H7 (cell line): ENCODE measurements around the gene DELE1. TPM values are rescaled to one million over a fixed set of nuclear protein-coding genes. Genes with fewer than 3 reads are reported as not detected.
"Not testable (repeated sequence)": the region's sequence is repeated elsewhere in the genome, so short reads cannot be mapped to it uniquely, and the experiment has no call there.

Experiments
- DNase-seq: peaks from one replicate; pipeline ENCODE4 v3.0.0; 2012
- H3K27me3 ChIP-seq: 2 replicates; pipeline ENCODE4 v1.6.0; 2011; ENCODE audit warnings: mild to moderate bottlenecking, low read length; ENCODE audit not compliant: control insufficient read depth, insufficient read depth
- H3K36me3 ChIP-seq: replicated peaks from 2 replicates; pipeline ENCODE4 v1.5.1; 2011; ENCODE audit warnings: low read length; ENCODE audit not compliant: control insufficient read depth, insufficient read depth
- H3K4me3 ChIP-seq: 2 replicates; pipeline ENCODE4 v1.5.1; 2011; ENCODE audit warnings: low read depth, mild to moderate bottlenecking, control low read depth, low read length, moderate library complexity; ENCODE audit not compliant: insufficient read depth
- total RNA-seq: library from RNA; depleted of rRNA; stranded (reverse); fragments of >200 nt; shearing (Covaris generic); gene quantifications from 2 replicates; pipeline ENCODE4 v1.2.3, GENCODE V29; 2014

The DELE1 gene
- total RNA-seq, 1 experiment from 2014 or later: 61.7 TPM

DNA sequence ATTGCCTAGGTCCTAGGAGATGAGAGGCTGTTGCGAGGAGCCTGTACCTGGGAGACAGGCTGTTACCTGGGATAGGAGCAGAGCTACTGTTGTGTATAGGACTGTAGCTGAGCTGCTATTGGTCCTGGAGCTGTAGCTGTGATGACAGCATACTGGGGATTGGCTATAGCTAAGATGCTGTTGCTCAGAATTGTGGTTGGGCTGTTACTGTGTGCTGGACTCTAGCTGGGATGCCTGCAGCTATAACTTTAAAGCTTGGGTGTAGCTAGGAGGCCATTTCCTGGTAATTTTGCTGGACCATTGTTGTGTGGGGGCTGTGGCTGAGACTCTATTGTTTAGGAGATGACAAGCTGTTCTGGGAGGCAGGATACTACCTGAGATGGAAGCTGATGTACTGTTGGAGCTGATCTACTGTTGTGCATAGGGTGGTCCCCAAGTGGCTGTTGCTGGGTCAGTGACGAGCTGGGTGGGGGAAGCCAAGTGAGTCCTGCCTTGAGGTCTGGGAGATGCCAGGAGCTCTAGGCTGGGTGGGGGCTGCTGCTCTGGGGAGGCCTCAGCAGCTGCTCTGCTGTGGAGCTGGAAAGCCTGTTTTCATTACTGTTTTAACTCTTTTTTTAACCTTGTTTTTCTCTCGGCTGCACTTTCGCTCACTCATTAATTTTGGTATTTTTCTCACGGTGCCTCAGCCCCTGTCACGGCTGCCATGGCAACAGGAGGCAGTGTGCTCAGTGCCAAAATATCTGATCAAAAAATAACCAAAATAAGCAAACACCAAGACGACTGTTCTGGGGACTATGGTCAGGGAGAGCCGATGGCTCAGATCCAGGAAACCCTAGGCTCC, 42.5 kb upstream of the DELE1 start:
- no peak for DNase-seq
- Histone ChIP-seq H3K27me3 (peaks cover 14% of the 10 kb centered on the region), H3K4me3 (peak overlapping the region; percentile 55; the same call in 1 of the 2 replicates), H3K36me3 (no peaks in the 10 kb centered on the region)

DNA sequence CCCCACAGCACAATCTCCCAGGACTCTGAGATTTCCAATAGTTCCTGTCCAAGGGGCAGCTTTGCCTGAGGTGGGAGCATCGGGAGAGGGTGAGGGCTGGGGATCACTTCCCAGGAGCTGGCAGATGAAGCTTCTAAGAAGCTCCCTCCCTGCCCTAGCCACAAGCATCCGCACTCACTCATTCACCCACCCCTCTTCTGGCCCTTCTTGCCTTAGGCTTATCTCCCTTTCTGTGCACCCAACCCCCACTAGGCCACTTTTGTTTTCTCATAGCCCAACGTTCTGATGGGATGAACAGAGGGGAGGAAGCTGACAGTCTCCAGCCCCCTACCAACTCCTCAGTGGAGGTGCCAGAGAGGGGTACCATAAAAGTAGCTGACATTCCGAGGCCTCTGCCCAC, 41.8 kb upstream of the DELE1 start:
- H3K36me3 ChIP-seq: no peaks in the 10 kb centered on the region
- H3K27me3 ChIP-seq: peaks cover 14% of the 10 kb centered on the region
- H3K4me3 ChIP-seq: peak overlapping the region; percentile 55; the same call in 1 of the 2 replicates
- peak; percentile 73 for DNase-seq

DNA sequence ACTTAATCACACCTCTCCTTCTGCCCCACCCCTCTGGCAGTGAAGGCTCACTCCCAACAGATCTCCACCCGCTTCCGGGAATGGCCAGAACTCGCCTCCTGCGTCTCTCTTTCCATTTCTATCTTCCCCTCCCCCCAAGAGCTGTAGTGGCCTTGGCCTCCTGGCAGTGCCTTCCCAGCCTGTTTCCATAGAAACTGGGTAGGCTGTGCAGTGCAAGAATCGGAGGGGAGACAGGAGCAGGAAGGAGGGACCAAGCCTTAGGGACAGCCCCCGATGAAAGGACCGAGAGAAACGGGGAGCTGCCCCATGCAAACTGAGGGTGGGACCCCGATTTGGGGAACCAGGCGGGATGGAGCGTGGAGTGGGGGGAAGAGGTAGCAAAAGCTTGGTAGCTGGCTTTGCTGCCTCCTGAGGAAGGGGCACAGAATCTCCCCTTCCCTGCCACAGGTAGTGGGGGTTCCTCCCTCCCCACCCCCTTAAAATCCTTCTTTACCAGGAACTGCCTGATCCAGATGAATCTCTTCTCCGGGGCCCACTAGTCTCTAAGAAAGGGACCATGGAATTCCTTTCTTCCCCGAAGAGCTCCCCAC, 41.0 kb upstream of the DELE1 start:
- peak overlapping the region; percentile 55 for H3K4me3 ChIP-seq
- H3K27me3 ChIP-seq: peaks cover 10% of the 10 kb centered on the region
- no peaks in the 10 kb centered on the region for H3K36me3 ChIP-seq
- DNase-seq: peak; percentile 77

- DNase-seq: peak; percentile 89
- H3K27me3 ChIP-seq: peaks cover 10% of the 10 kb centered on the region
- H3K4me3 ChIP-seq: peak overlapping the region; percentile 55
- H3K36me3 ChIP-seq: no peaks in the 10 kb centered on the region
Observed at GRCh38 chr5:141883184-141883891, 40.3 kb upstream of the DELE1 start.

DNA sequence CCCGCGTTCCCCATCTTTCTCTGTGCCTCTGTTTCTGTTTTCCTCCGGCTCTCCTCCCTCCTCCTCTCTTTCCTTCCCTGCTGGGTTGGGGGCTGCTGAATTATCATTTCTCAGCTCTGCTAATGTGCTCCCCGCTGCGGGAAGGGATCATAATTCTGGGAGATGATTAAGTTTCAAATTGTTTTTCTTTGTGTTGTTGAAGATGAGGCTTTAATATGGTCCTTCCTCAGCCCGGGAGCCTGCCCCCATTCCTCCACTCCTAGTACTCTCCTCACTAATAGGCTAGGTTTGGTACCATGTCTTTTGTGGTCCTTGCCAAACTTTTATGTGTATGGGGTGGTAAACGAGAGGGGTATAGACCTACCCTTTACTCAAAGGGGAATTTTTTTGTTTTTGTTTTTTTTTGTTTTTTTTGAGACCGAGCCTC, 39.8 kb upstream of the DELE1 start:
- peak overlapping the region; percentile 55 for H3K4me3 ChIP-seq
- H3K36me3 ChIP-seq: no peaks in the 10 kb centered on the region
- no peak for DNase-seq
- H3K27me3 ChIP-seq: peaks cover 10% of the 10 kb centered on the region

GRCh38 chr5:141889282-141889871, 34.3 kb upstream of the DELE1 start:
- Histone ChIP-seq H3K4me3 (no peak overlapping the region), H3K36me3 (no peaks in the 10 kb centered on the region), H3K27me3 (no peaks in the 10 kb centered on the region)
- no peak for DNase-seq

- not testable (repeated sequence) for DNase-seq, H3K4me3 ChIP-seq, H3K27me3 ChIP-seq, H3K36me3 ChIP-seq
Observed at GRCh38 chr5:141890429-141890828, 33.2 kb upstream of the DELE1 start.

- no peaks in the 10 kb centered on the region for H3K36me3 ChIP-seq
- DNase-seq: no peak
Observed at GRCh38 chr5:141897425-141897824, 26.2 kb upstream of the DELE1 start.

GRCh38 chr5:141898448-141899049, 25.1 kb upstream of the DELE1 start:
- Histone ChIP-seq H3K27me3 (no peaks in the 10 kb centered on the region), H3K36me3 (no peaks in the 10 kb centered on the region), H3K4me3 (no peak overlapping the region)
- DNase-seq: no peak

More at GRCh38 chr5:141897425-141897824, 26.2 kb upstream of the DELE1 start:
- Histone ChIP-seq H3K4me3 (no peak overlapping the region), H3K27me3 (no peaks in the 10 kb centered on the region)

DNA sequence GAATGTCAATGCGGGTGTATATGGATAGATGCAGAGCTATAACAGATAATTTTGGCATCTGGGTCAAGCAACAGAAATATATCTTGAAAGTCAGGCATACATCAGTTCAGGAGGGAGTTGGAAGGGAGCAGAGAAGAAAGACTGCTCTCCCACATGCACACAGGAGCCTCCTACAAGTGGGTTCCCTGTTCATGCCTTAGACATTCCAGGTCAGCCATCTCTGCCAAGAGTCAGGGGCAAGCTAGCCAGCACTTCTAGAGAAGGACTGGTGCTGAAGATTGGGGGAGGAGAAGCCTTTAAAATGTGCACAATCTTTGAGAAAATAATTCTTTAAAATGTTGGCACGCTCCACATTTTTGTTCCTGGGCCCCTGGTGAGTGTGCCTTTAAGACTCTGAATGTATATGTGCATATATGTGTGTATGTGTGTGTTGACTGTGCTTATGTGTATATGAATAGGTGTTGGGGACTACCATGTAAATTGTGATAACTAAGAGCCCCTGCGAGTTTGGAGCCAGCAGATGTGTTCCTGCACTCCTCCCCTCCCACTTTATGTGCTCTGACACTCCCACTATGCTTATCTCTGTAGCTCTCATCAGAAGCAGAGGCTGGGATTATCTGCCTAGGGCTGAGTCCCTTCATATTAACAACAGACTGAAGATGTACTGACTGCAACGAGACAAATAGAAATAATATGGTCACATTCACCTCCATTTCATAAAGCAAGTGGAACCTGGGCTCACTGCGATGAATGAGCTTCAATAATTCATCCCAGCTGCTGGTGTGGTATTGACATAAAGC, 21.5 kb upstream of the DELE1 start:
- no peak for DNase-seq
- H3K27me3 ChIP-seq: no peaks in the 10 kb centered on the region
- H3K4me3 ChIP-seq: no peak overlapping the region
- H3K36me3 ChIP-seq: no peaks in the 10 kb centered on the region

- H3K36me3 ChIP-seq: no peaks in the 10 kb centered on the region
- no peaks in the 10 kb centered on the region for H3K27me3 ChIP-seq
- no peak for DNase-seq
- H3K4me3 ChIP-seq: no peak overlapping the region
Observed at GRCh38 chr5:141903261-141903660, 20.4 kb upstream of the DELE1 start.

DNA sequence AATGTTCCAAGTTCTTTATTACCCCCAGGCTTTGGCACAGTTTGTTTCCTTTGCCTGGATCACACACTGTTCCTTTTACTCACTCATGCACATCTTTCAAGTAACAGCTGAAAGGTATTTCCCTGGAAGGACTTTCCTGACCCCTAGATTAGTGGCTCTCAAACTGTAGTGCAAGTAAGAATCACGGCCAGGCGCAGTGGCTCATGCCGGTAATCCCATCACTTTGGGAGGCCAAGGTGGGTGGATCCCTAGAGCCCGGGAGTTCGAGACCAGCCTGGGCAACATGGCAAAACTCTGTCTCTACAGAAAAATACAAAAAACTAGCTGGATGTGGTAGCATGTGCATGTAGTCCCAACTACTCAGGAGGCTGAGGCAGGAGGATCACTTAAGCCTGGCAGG, 19.1 kb upstream of the DELE1 start:
- Histone ChIP-seq H3K36me3 (no peaks in the 10 kb centered on the region), H3K27me3 (no peaks in the 10 kb centered on the region), H3K4me3 (no peak overlapping the region)
- no peak for DNase-seq

GRCh38 chr5:141906517-141906916, 17.2 kb upstream of the DELE1 start:
- Histone ChIP-seq H3K4me3 (no peak overlapping the region), H3K27me3 (no peaks in the 10 kb centered on the region), H3K36me3 (no peaks in the 10 kb centered on the region)
- DNase-seq: no peak
